SK-N-SH (cell line): ENCODE data around the gene DOHH.

Experiments
- EP300 ChIP-seq, 2 experiments: IDR thresholded peaks; 2 replicates each; pipeline versions ENCODE4 v1.4.0 to v1.6.1; 2012; ENCODE audit warnings: borderline replicate concordance in 1 of 2, low read depth in 1 of 2, low read length in 1 of 2
- GABPA ChIP-seq: IDR thresholded peaks from 2 replicates; pipeline ENCODE4 v1.4.0; 2012; ENCODE audit warnings: low read depth, mild to moderate bottlenecking
- POLR2AphosphoS5 ChIP-seq: IDR thresholded peaks from 2 replicates; pipeline ENCODE4 v1.6.1; 2012; ENCODE audit warnings: low read depth, low read length
- TF ChIP-seq, protein P1 (sequence below): fragments of 200-600 bp; sonication (generic); IDR thresholded peaks from 2 replicates; pipeline ENCODE4 v1.6.1; 2017; ENCODE audit warnings: antibody characterized with exemption, mild to moderate bottlenecking, moderate library complexity

DNA sequence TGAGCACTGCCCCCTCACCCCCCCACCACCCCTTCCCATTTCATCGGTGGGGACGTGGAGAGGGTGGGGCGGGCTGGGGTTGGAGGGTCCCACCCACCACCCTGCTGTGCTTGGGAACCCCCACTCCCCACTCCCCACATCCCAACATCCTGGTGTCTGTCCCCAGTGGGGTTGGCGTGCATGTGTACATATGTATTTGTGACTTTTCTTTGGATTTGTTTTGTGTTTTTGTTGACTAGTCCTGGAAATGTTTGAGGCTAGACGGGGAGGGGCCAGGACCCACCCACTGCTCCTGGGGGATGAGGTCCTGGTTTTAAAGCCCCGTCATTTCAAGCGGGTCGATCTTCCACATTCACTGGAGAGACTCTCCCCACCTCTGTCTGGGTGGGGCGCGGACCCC is 35.5 kb upstream of the DOHH start:
- no peak for TF ChIP-seq EP300 (IDR thresholded peaks at IDR 0.05; ENCODE audit: borderline replicate concordance in 1 of 2, low read depth in 1 of 2, low read length in 1 of 2)
- no peak for TF ChIP-seq GABPA
- TF ChIP-seq, protein P1, sequence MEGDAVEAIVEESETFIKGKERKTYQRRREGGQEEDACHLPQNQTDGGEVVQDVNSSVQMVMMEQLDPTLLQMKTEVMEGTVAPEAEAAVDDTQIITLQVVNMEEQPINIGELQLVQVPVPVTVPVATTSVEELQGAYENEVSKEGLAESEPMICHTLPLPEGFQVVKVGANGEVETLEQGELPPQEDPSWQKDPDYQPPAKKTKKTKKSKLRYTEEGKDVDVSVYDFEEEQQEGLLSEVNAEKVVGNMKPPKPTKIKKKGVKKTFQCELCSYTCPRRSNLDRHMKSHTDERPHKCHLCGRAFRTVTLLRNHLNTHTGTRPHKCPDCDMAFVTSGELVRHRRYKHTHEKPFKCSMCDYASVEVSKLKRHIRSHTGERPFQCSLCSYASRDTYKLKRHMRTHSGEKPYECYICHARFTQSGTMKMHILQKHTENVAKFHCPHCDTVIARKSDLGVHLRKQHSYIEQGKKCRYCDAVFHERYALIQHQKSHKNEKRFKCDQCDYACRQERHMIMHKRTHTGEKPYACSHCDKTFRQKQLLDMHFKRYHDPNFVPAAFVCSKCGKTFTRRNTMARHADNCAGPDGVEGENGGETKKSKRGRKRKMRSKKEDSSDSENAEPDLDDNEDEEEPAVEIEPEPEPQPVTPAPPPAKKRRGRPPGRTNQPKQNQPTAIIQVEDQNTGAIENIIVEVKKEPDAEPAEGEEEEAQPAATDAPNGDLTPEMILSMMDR = no peak
- no peak for TF ChIP-seq POLR2AphosphoS5
